Breast epithelium (tissue), 4 donors: ENCODE measurements around the gene HOXA11. TPM values are rescaled to one million over a fixed set of nuclear protein-coding genes. Genes with fewer than 3 reads are reported as not detected.

ENCODE experiments used
- DNase-seq, 2 donors: peaks; one replicate each; pipeline ENCODE4 v3.0.0-alpha.2; 2019; ENCODE audit warnings: low spot score in 2 of 2
- H3K27ac ChIP-seq, 2 donors: fragments of 200-600 bp; sonication (generic) in 1 of 2; one replicate each; pipeline ENCODE4 v1.5.1; 2016 to 2019; ENCODE audit warnings: mild to moderate bottlenecking in 1 of 2
- H3K27me3 ChIP-seq, 2 donors: fragments of 200-600 bp; sonication (generic) in 1 of 2; one replicate each; pipeline versions ENCODE4 v1.5.1 to v1.6.0; 2017 to 2019; ENCODE audit warnings: control low read depth in 1 of 2, mild to moderate bottlenecking in 1 of 2
- H3K36me3 ChIP-seq: fragments of 200-600 bp; one replicate; pipeline ENCODE4 v1.5.1; 2019
- H3K4me1 ChIP-seq, 2 donors: fragments of 200-600 bp; sonication (generic); one replicate each; pipeline ENCODE4 v1.5.1; 2016 to 2019; ENCODE audit warnings: control low read depth in 1 of 2
- H3K4me3 ChIP-seq, 3 donors: fragments of 200-600 bp; sonication (generic); 1 replicate in 2 of 3; 2 replicates in 1 of 3; pipeline ENCODE4 v1.5.1; 2016 to 2019; ENCODE audit warnings: mild to moderate bottlenecking in 3 of 3, moderate library complexity in 2 of 3
- H3K9me3 ChIP-seq, 2 donors: fragments of 200-600 bp; sonication (generic) in 1 of 2; one replicate each; pipeline ENCODE4 v1.5.1; 2016 to 2019; ENCODE audit warnings: control low read depth in 1 of 2
- POLR2A ChIP-seq: fragments of 450-650 bp; IDR thresholded peaks from one replicate; pipeline ENCODE4 v1.6.1; 2016; ENCODE audit warnings: antibody characterized with exemption, mild to moderate bottlenecking, moderate library complexity
- POLR2AphosphoS5 ChIP-seq, 3 donors: sonication (generic); formaldehyde crosslinking; IDR thresholded peaks; one replicate each; pipeline ENCODE4 v1.6.1; 2017; ENCODE audit warnings: antibody characterized with exemption in 3 of 3
- intact Hi-C: fragments of 100-400 bp; cut with DNase I; formaldehyde crosslinking; loops from one replicate; pipeline ENCODE4 v1.15.1; 2023; ENCODE audit warnings: low total_unique reads
- total RNA-seq, 3 donors: library from RNA; depleted of rRNA; stranded (reverse); fragments of >200 nt; gene quantifications; one replicate each; pipeline ENCODE4 v1.1.0, GENCODE V29; 2016
- TF ChIP-seq, protein P1 (sequence below), 3 donors: fragments of 450-650 bp; IDR thresholded peaks; one replicate each; pipeline ENCODE4 v1.5.1; 2016 to 2017; ENCODE audit warnings: antibody characterized with exemption in 3 of 3, mild to moderate bottlenecking in 3 of 3, moderate library complexity in 3 of 3

Gene HOXA11
- total RNA-seq, 3 donors from 2014 or later: 1.9 TPM; not detected in 2

DNA sequence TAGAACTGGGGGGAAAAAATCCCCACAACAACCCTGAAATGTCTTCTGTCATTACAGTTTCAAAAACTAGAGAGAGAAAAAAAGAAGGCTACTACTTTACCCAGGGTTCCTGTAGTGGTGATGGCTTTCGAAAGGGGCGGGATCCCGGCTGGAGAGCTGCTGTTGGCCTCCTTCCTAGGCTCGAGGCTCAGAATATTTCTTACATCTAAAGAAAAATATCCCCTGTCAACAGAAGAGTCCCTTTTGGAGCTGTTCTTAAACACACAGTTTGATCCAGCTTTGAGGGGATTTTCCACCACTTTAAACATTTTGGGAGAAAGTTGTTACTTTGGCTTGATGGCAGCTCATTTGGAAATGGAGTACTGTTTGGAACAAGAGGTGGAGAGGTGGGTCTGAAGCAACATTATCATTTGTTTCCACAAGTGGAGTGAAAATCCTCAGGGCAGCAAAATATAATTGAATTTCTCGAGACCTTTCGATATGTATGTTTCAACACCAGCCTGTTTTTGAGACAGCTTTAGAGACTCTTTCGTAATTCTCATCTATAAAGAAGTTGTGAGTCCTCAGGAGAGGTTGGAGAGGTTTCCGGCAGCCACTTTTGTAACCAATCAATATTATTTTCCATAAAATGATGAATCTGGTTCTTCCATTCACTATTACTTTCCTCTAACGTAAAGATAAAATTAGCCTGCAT lies 9.8 kb upstream of the HOXA11 start:
- Histone ChIP-seq H3K27me3 (peaks cover 28 to 97% of the 10 kb centered on the region in 2 donors), H3K4me1 (peaks cover 0 to 9% of the 10 kb centered on the region in 2 donors), H3K27ac (no peak overlapping the region), H3K36me3 (no peaks in the 10 kb centered on the region), H3K4me3 (no peak overlapping the region), H3K9me3 (no peaks in the 10 kb centered on the region)
- intact Hi-C loops: no loop called here
- no peak for DNase-seq
- TF ChIP-seq, protein P1, sequence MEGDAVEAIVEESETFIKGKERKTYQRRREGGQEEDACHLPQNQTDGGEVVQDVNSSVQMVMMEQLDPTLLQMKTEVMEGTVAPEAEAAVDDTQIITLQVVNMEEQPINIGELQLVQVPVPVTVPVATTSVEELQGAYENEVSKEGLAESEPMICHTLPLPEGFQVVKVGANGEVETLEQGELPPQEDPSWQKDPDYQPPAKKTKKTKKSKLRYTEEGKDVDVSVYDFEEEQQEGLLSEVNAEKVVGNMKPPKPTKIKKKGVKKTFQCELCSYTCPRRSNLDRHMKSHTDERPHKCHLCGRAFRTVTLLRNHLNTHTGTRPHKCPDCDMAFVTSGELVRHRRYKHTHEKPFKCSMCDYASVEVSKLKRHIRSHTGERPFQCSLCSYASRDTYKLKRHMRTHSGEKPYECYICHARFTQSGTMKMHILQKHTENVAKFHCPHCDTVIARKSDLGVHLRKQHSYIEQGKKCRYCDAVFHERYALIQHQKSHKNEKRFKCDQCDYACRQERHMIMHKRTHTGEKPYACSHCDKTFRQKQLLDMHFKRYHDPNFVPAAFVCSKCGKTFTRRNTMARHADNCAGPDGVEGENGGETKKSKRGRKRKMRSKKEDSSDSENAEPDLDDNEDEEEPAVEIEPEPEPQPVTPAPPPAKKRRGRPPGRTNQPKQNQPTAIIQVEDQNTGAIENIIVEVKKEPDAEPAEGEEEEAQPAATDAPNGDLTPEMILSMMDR (IDR thresholded peaks at IDR 0.05): no peak
- TF ChIP-seq POLR2A: no peak
- no peak for TF ChIP-seq POLR2AphosphoS5 (IDR thresholded peaks at IDR 0.05)

- Histone ChIP-seq H3K4me3 (no peak overlapping the region), H3K9me3 (no peaks in the 10 kb centered on the region), H3K36me3 (no peaks in the 10 kb centered on the region), H3K4me1 (peaks cover 0 to 5% of the 10 kb centered on the region in 2 donors), H3K27me3 (peaks cover 29 to 100% of the 10 kb centered on the region in 2 donors), H3K27ac (no peak overlapping the region)
- intact Hi-C loops: no loop called here
- TF ChIP-seq POLR2AphosphoS5 (IDR thresholded peaks at IDR 0.05) (no peak), POLR2A (no peak)
- TF ChIP-seq, protein P1 (IDR thresholded peaks at IDR 0.05): no peak
- no peak for DNase-seq
Measured at GRCh38 chr7:27194002-27194352, 8.9 kb upstream of the HOXA11 start.

GRCh38 chr7:27193335-27194001 lies 8.4 kb upstream of the HOXA11 start:
- intact Hi-C loops: no loop called here
- Histone ChIP-seq H3K4me3 (peak overlapping the region; percentile 32 to 61 (median 41)), H3K9me3 (no peaks in the 10 kb centered on the region), H3K4me1 (peaks cover 0 to 3% of the 10 kb centered on the region in 2 donors), H3K36me3 (no peaks in the 10 kb centered on the region), H3K27ac (no peak overlapping the region), H3K27me3 (peaks cover 25 to 100% of the 10 kb centered on the region in 2 donors)
- TF ChIP-seq POLR2AphosphoS5 (IDR thresholded peaks at IDR 0.05): no peak
- TF ChIP-seq POLR2A: no peak
- TF ChIP-seq, protein P1 (IDR thresholded peaks at IDR 0.05): no peak
- no peak for DNase-seq

DNA sequence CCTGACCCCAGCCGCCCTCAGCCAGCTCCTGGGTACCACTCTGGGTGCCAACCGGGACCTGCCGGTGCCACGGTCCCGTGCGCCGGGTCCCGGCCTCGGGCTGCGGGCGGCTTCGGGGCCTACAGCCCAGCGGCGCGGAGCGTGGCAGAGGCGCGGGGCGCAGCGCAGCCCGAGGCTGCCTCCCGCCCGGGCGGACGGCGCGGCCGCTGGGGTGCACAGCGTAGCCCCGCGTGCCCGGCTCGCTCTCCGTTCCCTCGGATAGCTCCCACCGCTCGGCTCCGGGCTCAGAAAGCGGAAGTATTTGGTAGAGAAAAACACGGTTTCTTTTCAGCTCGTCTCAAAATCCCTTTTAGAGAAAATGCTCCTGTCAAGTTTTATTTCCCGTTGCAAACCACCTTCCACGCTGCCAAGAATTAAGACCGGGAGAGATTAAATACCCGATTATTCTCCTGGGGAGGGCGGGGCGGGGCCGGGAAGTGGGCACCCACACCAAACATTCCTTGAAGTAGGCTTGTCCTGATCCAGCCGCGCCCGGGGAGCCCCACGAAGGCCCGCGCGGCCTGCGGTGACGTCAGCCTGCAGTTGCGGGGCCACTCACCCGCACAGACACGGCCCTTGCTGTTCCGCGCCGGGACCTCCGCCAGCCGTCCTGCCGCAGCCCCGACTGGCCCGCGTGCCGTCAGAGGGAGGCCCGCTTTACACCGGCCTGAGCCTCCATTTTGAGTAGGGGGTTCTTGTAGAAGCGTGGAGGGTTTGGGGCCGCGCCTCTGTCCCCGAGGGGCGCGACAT lies 7.7 kb upstream of the HOXA11 start:
- intact Hi-C loops: no loop called here
- peaks cover 23 to 100% of the 10 kb centered on the region in 2 donors for H3K27me3 ChIP-seq
- no peaks in the 10 kb centered on the region for H3K9me3 ChIP-seq
- peak overlapping the region; percentile 32 to 61 (median 41) for H3K4me3 ChIP-seq
- H3K4me1 ChIP-seq: peaks cover 0 to 3% of the 10 kb centered on the region in 2 donors
- no peaks in the 10 kb centered on the region for H3K36me3 ChIP-seq
- H3K27ac ChIP-seq: no peak overlapping the region
- no peak for DNase-seq
- TF ChIP-seq POLR2AphosphoS5 (IDR thresholded peaks at IDR 0.05) (no peak), POLR2A (no peak)
- TF ChIP-seq, protein P1 (IDR thresholded peaks at IDR 0.05): no peak
